ENCODE results near the gene AGAP1.
A peak's percentile ranks its signal among the peaks of the same experiment; 100 is the strongest.

AGAP1 gene

GRCh38 chr2:236101311-236101950 lies 607.6 kb downstream of the AGAP1 start:
- H3K36me3 ChIP-seq: peaks cover 22% of the 10 kb centered on the region
- H3K9me3 ChIP-seq: no peaks in the 10 kb centered on the region
- no peak overlapping the region for H3K4me3 ChIP-seq
- H3K27me3 ChIP-seq: no peaks in the 10 kb centered on the region
- no peak for TF ChIP-seq Cebpa-rat (IDR thresholded peaks at IDR 0.05)
- H4K20me1 ChIP-seq: no peaks in the 10 kb centered on the region
- no peak overlapping the region for H3K4me2 ChIP-seq
- no peak overlapping the region for H3K9ac ChIP-seq
- no peak overlapping the region for H3K27ac ChIP-seq
- H3K4me1 ChIP-seq: no peaks in the 10 kb centered on the region

- no peaks in the 10 kb centered on the region for H3K9me3 ChIP-seq
- H3K4me3 ChIP-seq: no peak overlapping the region
- H3K9ac ChIP-seq: no peak overlapping the region
- no peaks in the 10 kb centered on the region for H3K27me3 ChIP-seq
- peaks cover 7% of the 10 kb centered on the region for H3K4me1 ChIP-seq
- H4K20me1 ChIP-seq: peaks cover 10% of the 10 kb centered on the region
- no peak overlapping the region for H3K27ac ChIP-seq
- peaks cover 26% of the 10 kb centered on the region for H3K36me3 ChIP-seq
- no peak overlapping the region for H3K4me2 ChIP-seq
- no peak for TF ChIP-seq Cebpa-rat (IDR thresholded peaks at IDR 0.05)
These were observed 609.1 kb downstream of the AGAP1 start for GRCh38 chr2:236102971-236103370.

GRCh38 chr2:236103981-236104380 lies 610.1 kb downstream of the AGAP1 start:
- no peak overlapping the region for H3K4me2 ChIP-seq
- H3K27me3 ChIP-seq: no peaks in the 10 kb centered on the region
- H3K27ac ChIP-seq: no peak overlapping the region
- H3K9me3 ChIP-seq: no peaks in the 10 kb centered on the region
- no peak overlapping the region for H3K9ac ChIP-seq
- TF ChIP-seq Cebpa-rat (IDR thresholded peaks at IDR 0.05): no peak
- H4K20me1 ChIP-seq: peaks cover 20% of the 10 kb centered on the region
- H3K4me3 ChIP-seq: no peak overlapping the region
- H3K4me1 ChIP-seq: peaks cover 10% of the 10 kb centered on the region
- peaks cover 26% of the 10 kb centered on the region for H3K36me3 ChIP-seq

- no peak for TF ChIP-seq Cebpa-rat (IDR thresholded peaks at IDR 0.05)
- H3K4me2 ChIP-seq: no peak overlapping the region
These were observed 612.2 kb downstream of the AGAP1 start for GRCh38 chr2:236105955-236106607.

GRCh38 chr2:236106761-236107160 lies 612.9 kb downstream of the AGAP1 start:
- H3K27ac ChIP-seq: no peak overlapping the region
- no peak overlapping the region for H3K4me3 ChIP-seq
- no peak for TF ChIP-seq Cebpa-rat (IDR thresholded peaks at IDR 0.05)
- no peak overlapping the region for H3K9ac ChIP-seq
- no peaks in the 10 kb centered on the region for H3K9me3 ChIP-seq
- peaks cover 23% of the 10 kb centered on the region for H4K20me1 ChIP-seq
- peaks cover 23% of the 10 kb centered on the region; the same call in 1 of the 2 replicates for H3K36me3 ChIP-seq
- no peak overlapping the region for H3K4me2 ChIP-seq
- no peaks in the 10 kb centered on the region for H3K27me3 ChIP-seq
- H3K4me1 ChIP-seq: peaks cover 10% of the 10 kb centered on the region

More at GRCh38 chr2:236105955-236106607, 612.2 kb downstream of the AGAP1 start:
- Histone ChIP-seq H3K4me3 (no peak overlapping the region), H3K27ac (no peak overlapping the region), H3K9ac (no peak overlapping the region), H3K4me1 (peaks cover 10% of the 10 kb centered on the region), H4K20me1 (peaks cover 23% of the 10 kb centered on the region), H3K27me3 (no peaks in the 10 kb centered on the region), H3K36me3 (peaks cover 25% of the 10 kb centered on the region), H3K9me3 (no peaks in the 10 kb centered on the region)

GRCh38 chr2:236107536-236107935 lies 613.7 kb downstream of the AGAP1 start:
- Histone ChIP-seq H3K27ac (no peak overlapping the region), H3K36me3 (peaks cover 24% of the 10 kb centered on the region; the same call in 1 of the 2 replicates), H3K9me3 (no peaks in the 10 kb centered on the region), H3K4me1 (peaks cover 10% of the 10 kb centered on the region), H3K27me3 (no peaks in the 10 kb centered on the region), H3K4me3 (no peak overlapping the region), H4K20me1 (peaks cover 23% of the 10 kb centered on the region), H3K9ac (no peak overlapping the region), H3K4me2 (peak overlapping the region; percentile 11; the same call in 1 of the 2 replicates)
- no peak for TF ChIP-seq Cebpa-rat (IDR thresholded peaks at IDR 0.05)

- H3K9me3 ChIP-seq: no peaks in the 10 kb centered on the region
- H3K4me3 ChIP-seq: no peak overlapping the region
- H3K36me3 ChIP-seq: peaks cover 22% of the 10 kb centered on the region; the same call in 1 of the 2 replicates
- H3K27ac ChIP-seq: no peak overlapping the region
- peaks cover 23% of the 10 kb centered on the region for H4K20me1 ChIP-seq
- H3K4me1 ChIP-seq: peaks cover 10% of the 10 kb centered on the region
- H3K9ac ChIP-seq: no peak overlapping the region
- peak overlapping the region; percentile 11; the same call in 1 of the 2 replicates for H3K4me2 ChIP-seq
- no peaks in the 10 kb centered on the region for H3K27me3 ChIP-seq
- TF ChIP-seq Cebpa-rat (IDR thresholded peaks at IDR 0.05): no peak
These were observed 614.2 kb downstream of the AGAP1 start for GRCh38 chr2:236107942-236108625.

GRCh38 chr2:236109061-236109460 lies 615.2 kb downstream of the AGAP1 start:
- H4K20me1 ChIP-seq: peaks cover 30% of the 10 kb centered on the region
- TF ChIP-seq Cebpa-rat (IDR thresholded peaks at IDR 0.05): no peak

GRCh38 chr2:236109473-236109872 lies 615.6 kb downstream of the AGAP1 start:
- Histone ChIP-seq H4K20me1 (peaks cover 34% of the 10 kb centered on the region), H3K9ac (no peak overlapping the region), H3K9me3 (no peaks in the 10 kb centered on the region), H3K27ac (no peak overlapping the region), H3K36me3 (peaks cover 28% of the 10 kb centered on the region; the same call in 1 of the 2 replicates), H3K4me1 (peaks cover 10% of the 10 kb centered on the region), H3K27me3 (no peaks in the 10 kb centered on the region), H3K4me2 (no peak overlapping the region), H3K4me3 (no peak overlapping the region)
- TF ChIP-seq Cebpa-rat (IDR thresholded peaks at IDR 0.05): no peak

More at GRCh38 chr2:236109061-236109460, 615.2 kb downstream of the AGAP1 start:
- H3K4me1 ChIP-seq: peaks cover 10% of the 10 kb centered on the region
- H3K9me3 ChIP-seq: no peaks in the 10 kb centered on the region
- no peak overlapping the region for H3K4me2 ChIP-seq
- H3K9ac ChIP-seq: no peak overlapping the region
- H3K4me3 ChIP-seq: no peak overlapping the region
- peaks cover 25% of the 10 kb centered on the region; the same call in 1 of the 2 replicates for H3K36me3 ChIP-seq
- no peak overlapping the region for H3K27ac ChIP-seq
- no peaks in the 10 kb centered on the region for H3K27me3 ChIP-seq

GRCh38 chr2:236112466-236112865 lies 618.6 kb downstream of the AGAP1 start:
- peaks cover 40% of the 10 kb centered on the region for H4K20me1 ChIP-seq
- H3K9me3 ChIP-seq: no peaks in the 10 kb centered on the region
- TF ChIP-seq Cebpa-rat (IDR thresholded peaks at IDR 0.05): no peak
- H3K4me3 ChIP-seq: no peak overlapping the region
- no peaks in the 10 kb centered on the region for H3K27me3 ChIP-seq
- H3K4me2 ChIP-seq: no peak overlapping the region
- H3K27ac ChIP-seq: no peak overlapping the region
- peaks cover 30% of the 10 kb centered on the region; the same call in 1 of the 2 replicates for H3K36me3 ChIP-seq
- no peak overlapping the region for H3K9ac ChIP-seq
- H3K4me1 ChIP-seq: peaks cover 8% of the 10 kb centered on the region
